GM18873 (cell line): ENCODE data around the gene SPDYE4.

Source experiments
- ATAC-seq: cut with Tn5 transposase; IDR thresholded peaks from one replicate; pipeline ENCODE4 v1.9.1; 2021; ENCODE audit warnings: mild to moderate bottlenecking, moderate library complexity, moderate number of reproducible peaks; ENCODE audit not compliant: unreplicated experiment, low FRiP score

The SPDYE4 gene

GRCh38 chr17:8741771-8742170 lies 16.6 kb downstream of the SPDYE4 start:
- no peak for ATAC-seq

- no peak for ATAC-seq
These were observed 17.0 kb downstream of the SPDYE4 start for GRCh38 chr17:8741366-8741765.

- ATAC-seq: no peak
These were observed 17.9 kb downstream of the SPDYE4 start for GRCh38 chr17:8740486-8740885.

- no peak for ATAC-seq
These were observed 19.2 kb downstream of the SPDYE4 start for GRCh38 chr17:8739097-8739496.

- no peak for ATAC-seq
These were observed 21.6 kb downstream of the SPDYE4 start for GRCh38 chr17:8736796-8737195.

- ATAC-seq: no peak
These were observed 22.0 kb downstream of the SPDYE4 start for GRCh38 chr17:8736362-8736761.

GRCh38 chr17:8735336-8735939 lies 22.9 kb downstream of the SPDYE4 start:
- no peak for ATAC-seq

GRCh38 chr17:8734876-8735275 lies 23.5 kb downstream of the SPDYE4 start:
- no peak for ATAC-seq

GRCh38 chr17:8732406-8733085 lies 25.8 kb downstream of the SPDYE4 start:
- no peak for ATAC-seq

- no peak for ATAC-seq
These were observed 28.5 kb downstream of the SPDYE4 start for GRCh38 chr17:8729860-8730259.

- no peak for ATAC-seq
These were observed 28.9 kb downstream of the SPDYE4 start for GRCh38 chr17:8729421-8729820.

- no peak for ATAC-seq
These were observed 29.4 kb downstream of the SPDYE4 start for GRCh38 chr17:8728971-8729370.

- ATAC-seq: no peak
These were observed 30.0 kb downstream of the SPDYE4 start for GRCh38 chr17:8728251-8728938.

- no peak for ATAC-seq
These were observed 31.3 kb downstream of the SPDYE4 start for GRCh38 chr17:8726941-8727555.

GRCh38 chr17:8725881-8726876 lies 32.2 kb downstream of the SPDYE4 start:
- no peak for ATAC-seq

- no peak for ATAC-seq
These were observed 33.9 kb downstream of the SPDYE4 start for GRCh38 chr17:8724451-8724850.

- ATAC-seq: no peak
These were observed 37.8 kb downstream of the SPDYE4 start for GRCh38 chr17:8720596-8720995.

- no peak for ATAC-seq
These were observed 38.8 kb downstream of the SPDYE4 start for GRCh38 chr17:8719291-8720246.

- no peak for ATAC-seq
These were observed 40.3 kb downstream of the SPDYE4 start for GRCh38 chr17:8718001-8718563.
